ENCODE results near the gene FBXO10.
A peak's percentile ranks its signal among the peaks of the same experiment; 100 is the strongest.
"Not testable (repeated sequence)": the region's sequence is repeated elsewhere in the genome, so short reads cannot be mapped to it uniquely, and the experiment has no call there.

FBXO10 gene

DNA sequence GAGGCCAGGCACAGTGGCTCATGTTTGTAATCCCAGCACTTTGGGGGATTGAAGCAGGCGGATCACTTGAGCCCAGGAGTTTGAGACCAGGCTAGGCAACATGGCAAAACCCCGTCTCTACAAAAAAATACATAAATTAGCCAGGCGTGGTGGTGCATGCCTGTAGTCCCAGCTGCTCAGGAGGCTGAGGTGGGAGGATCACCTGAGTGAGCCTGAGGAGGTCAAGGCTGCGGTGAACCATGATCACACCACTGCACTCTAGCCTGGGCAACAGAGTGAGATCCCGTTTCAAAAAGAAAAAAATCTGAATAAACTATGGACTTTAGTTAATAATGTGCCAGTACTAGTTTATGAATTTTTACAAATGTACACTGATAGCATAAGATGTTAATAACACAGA lies 66.1 kb downstream of the FBXO10 start:
- DNase-seq, result not testable (repeated sequence)

DNA sequence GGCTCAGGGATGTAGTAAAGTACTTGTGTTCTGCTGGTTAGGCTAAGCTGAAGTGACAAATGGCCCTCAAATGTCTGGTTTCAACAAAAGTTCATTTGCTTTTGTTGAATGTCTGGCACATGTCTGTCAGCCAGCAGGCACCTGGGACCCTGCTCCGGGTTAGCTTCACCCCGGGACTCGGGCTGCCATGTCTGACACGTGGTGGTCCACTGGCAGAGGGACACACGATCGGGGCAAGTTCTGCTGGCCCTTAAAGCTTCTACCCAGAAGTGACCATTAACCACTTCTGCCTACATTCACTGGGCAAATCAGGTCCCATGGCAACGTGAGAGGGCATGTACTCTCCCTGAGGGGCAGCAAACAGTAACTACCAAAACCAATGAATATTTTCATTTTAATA lies 66.6 kb downstream of the FBXO10 start:
- no peak for DNase-seq

DNA sequence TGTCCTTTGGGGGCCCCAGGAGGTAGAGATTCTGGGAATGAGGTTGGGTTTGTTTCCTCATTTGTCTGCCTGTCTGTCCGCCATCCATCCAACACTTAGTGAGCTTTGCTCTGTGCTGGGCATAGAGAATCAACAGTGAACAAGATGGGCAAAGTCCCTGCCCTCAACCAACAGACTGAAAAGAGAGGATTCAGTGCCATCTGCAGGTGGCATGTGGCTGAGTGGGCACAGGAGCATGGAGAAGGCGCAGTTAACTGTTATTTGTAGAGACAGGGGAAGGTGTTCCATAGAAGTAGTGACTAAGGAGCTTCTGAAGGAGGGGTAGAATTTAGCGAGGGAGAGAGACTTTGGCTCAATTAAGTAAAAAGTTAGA lies 67.4 kb downstream of the FBXO10 start:
- no peak for DNase-seq

DNA sequence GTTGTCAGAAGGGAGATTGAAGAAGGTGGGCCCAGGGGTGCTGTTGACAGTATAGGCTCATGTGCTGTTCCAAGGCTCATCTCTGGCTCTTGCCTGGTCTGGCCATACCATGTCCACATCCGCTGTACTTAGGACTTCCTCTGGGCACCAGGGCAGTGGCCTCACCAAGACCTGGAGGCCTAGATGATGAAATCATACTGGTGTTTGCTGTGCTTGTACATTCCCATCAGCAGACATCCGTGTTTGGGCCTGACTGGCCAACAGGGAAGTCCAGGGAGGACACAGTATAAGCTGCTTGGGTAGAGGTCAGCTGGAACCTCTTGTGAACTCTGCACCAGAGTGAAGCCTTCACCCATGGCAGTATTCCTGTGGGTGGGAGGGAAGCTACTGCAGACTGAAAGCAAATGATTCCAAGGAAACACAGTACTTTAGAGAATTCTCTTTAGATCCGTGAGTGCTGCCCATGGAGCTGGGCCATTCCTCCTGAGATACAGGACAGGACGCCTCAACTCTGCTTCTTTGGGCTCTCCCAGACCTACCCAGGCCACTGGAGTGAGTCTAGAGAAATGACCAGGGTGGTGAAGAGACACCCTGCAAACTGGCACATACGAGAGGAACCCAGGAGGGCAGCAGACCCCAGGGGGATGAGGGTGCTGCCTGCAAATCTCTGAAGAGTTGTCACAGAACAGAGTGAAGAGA lies 67.9 kb downstream of the FBXO10 start:
- no peak for DNase-seq

DNA sequence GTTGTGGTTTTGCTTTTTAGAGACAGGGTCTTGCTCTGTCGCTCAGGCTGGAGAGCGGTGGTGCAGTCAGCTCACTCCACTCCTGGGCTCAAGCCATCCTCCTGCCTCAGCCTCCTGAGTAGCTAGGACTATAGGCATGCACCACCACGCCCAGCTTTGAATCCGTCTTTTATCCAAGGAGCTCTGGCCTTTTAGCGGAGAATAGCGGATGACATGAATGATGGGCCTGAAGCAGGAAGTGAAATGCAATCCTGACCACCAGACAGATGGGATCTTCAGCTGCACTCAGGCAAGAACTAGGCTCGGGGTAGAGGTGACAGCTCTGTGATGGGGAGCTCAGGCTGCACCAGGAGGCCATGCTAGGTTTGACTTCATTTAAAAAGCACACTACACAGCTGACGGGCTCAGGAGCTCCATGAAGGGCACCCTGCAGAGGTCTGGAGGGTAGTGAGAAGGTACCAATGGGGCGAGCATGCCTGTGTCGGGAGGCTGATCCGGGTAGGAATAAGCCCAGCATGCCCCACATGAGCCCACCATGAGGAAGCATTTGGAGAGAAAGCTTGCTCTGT lies 68.5 kb downstream of the FBXO10 start:
- no peak for DNase-seq

DNA sequence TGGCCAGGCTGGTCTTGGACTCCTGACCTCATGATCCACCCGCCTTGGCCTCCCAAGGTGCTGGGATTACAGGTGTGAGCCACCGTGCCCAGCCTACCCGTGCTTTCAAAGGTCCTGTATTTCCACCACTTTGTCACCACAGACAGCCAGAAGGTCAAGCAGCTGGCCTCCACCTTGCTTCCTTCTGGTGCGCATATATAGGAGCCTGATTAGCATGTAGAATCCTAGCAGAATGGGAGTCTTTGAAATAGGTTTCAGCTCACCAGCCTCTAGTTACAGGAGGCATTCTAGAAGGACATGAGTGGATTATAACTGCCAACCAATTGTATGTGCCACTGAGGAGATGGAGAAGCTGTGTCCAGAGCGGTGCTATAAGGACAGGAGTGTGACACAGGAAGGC lies 71.6 kb downstream of the FBXO10 start:
- no peak for DNase-seq

DNA sequence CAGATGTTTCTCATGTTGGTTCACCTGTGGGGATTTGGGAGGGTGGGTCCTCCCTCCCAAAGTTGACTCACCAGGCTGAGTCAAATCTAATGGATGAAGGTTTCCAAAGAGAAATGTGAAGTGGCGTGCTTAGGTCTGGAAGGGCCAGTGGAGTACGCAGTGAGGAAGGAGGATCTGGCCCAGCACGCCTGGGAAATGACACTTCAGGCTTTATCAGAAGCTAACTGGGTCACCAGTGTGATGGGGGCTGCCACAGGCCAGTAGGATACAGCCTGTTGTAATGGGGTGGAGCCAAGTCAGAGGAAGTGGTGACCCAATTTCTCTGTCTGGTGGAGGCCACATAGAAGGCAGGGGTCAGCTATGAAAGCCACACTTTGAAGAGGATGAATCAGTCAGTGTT lies 72.4 kb downstream of the FBXO10 start:
- peak; percentile 21 for DNase-seq

DNA sequence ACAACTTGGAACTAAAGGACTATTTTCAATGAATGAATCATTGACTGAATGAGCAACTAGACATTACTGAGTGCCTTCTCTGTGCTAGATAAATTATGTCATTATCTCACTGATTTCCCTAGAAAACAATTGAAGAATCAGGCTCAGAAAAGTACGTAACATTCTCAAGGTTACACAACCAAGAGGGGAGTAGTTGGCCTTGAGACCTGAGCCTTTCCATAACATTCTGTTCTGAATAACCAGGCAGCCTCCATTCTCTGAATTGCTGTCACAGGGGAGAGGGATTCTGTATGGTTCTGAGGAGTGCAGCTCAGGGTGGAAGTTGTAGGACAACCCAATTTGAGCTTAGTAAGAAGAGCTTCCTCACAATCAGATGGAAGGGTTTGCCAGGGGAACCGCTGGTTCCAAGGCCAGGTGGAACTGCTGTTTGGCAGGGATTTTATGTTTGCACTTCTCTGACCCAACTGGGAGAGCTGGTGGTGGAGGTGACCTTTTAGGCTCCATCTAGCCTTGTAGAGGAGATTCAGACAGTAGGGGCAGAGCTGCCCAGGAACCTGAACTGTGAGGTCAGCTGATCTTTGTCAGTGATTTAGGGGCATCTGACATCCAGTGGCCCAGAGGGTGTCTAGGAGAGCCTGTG lies 74.1 kb downstream of the FBXO10 start:
- no peak for DNase-seq

DNA sequence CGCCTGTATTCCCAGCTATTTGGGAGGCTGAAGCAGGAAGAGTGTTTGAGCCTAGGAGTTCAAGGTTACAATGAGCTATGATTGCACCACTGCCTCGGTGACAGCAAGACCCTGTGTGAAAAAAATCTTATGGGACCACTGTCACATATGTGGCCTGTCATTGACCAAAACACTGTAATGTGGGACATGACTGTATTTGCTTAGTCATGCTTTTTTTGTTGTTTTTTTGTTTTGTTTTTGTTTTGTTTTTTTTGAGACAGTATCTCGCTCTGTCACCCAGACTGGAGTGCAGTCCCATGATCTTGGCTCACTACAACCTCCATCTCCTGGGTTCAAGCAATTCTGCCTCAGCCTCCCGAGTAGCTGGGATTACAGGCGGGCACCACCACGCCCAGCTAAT lies 76.9 kb downstream of the FBXO10 start:
- no peak for DNase-seq

DNA sequence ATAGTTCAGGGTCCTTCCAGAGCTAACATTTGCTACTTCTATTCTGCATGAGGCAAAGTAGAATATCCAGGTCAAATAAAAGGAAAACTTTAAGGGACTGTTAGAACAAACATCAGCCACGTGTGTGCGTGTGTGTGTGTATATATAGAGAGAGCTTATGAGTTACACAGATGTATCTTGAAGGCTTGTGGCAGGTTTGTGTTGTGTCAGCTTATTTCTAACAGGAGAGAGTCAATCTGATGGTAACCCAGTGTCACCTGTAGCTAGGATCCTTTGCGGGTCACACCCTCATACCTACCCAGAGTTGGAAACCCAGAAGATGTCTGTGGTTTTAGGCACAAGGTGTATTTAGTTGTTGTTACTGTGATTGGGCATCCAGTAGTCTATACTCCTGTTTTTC lies 77.7 kb downstream of the FBXO10 start:
- no peak for DNase-seq

DNA sequence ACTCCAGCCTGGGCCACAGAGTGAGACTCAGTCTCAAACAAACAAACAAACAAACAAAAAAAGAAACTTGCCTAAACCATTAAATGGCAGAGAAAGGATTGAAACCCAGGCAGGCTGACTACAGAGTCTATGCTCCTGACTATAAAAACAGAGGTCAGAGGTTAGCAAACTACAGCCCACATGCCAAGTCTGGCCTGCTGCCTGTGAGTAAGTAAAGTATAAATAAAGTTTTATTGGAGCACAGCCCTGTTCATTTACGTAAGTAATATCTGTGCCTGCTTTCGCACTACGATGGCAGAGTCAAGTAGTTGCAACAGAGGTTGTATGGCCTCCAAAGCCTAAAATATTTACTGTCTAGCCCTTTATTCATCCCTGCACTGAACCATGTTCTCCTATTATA lies 78.9 kb downstream of the FBXO10 start:
- DNase-seq, result no peak

DNA sequence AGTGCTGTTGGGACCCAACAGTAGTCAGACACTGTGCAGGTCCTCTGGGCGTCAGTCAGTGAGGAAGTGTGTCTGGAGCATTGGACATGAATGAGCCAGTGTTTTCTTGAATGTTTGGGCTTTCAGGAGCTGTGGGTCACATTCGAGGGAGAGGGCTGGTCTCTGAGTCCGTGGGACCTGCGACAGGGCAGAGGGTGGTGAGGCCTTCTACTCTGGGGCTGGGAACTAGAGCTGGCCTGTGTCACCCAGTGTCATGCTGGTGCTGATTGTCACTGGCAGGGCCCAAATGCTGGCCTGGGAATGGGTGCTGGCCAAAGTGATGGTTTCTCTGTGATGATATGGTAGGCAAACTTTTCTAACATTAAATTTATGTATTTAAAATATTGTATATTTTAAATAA lies 80.2 kb downstream of the FBXO10 start:
- DNase-seq, result no peak

DNA sequence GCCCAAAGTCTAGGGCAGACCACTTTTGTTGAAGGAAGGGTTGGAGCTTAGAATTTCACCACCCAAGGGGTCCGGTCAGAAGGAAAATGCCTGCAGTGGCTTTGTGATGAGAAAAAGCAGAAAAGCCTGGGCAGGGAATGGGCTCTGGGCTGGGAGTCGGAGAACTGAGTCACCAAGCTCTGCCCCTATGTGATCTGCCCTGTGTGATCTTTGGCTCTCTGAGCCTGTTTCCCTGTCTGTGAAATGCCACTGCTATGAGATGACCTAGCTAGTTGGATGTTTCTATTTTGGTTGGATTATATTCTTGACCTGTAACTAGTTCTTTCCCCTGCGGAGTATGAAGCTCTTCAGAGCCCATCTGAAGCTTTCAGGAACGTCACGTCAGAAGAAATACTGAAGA lies 80.6 kb downstream of the FBXO10 start:
- DNase-seq, result no peak

DNA sequence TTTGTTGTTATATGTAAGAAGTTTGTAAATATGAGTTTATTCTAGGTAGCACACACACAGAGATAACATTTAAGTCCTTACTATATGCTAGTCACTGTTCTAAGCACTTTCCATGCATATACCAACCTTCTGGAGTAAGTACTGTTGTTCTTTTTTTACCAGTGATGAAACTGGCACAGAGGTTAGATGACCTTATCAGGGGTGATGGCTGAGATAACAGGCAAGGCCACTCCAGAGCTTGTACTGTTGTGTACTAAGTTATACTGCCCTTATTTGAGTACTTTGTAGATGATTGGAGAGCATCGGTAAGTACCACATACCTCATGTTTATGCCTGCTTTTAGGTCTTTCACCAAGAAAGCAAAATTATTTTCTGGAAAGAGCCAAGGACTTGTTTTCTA lies 84.2 kb downstream of the FBXO10 start:
- no peak for DNase-seq

DNA sequence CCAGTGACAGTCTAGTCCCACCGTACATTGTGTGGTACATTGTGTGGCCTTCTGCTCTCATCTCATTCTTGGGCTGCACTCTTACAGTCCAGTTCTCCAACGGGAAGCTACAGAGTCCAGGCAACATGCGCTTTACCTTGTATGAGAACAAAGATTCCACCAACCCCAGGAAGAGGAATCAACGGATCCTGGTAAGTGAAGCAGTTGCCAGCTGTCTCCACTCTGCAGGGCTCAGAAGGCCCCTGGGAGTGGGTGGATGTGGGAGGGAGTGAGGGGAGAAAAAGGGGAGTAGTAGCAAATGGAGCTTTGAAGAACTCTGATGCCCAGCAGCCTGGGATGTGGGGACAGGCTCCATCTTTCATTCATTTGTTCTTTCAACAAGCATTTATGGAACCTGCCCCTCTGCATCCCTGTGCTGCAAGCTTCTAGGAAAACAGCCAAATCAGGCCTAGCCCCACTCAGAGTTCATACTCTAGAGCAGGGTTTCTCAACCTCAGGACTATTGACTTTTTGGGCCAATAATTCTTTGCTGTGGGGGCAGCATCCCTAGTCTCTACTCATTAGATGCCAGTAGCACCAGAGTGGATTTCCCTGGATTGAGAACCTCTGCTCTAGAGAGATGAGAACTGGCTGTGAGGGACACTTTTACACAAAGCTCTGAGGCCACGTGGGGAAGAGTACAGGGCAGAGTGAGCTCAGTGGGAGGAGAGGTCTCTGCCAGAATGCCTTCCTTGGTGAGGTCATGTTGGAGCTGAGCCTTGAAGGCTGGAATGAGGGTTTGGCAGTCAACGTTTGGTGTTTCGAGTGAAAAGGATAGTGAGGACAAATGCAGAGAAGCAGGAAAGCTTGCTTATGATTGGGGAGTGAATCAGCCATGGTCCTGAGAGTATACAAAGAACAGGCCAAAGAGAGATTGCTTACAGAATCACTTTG lies 89.3 kb downstream of the FBXO10 start:
- DNase-seq, result no peak

DNA sequence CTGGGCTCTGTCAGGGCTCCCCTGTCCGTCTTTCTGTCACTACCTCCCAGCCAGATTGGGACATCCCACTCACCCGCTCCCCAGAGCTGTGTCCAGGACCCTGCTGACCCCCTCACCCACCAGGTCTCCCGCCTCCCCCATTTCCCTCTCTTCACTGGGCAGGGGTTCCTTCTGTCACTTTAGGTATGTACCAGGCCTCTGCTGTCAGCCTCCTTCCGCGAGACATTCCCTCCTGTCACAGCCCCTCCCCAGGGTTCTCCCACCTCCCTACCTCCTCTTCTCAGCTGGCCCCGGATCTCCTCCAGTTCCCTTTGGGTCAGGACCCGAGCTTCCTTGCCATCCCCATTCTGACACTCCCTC lies 89.9 kb downstream of the FBXO10 start:
- DNase-seq, result no peak

DNA sequence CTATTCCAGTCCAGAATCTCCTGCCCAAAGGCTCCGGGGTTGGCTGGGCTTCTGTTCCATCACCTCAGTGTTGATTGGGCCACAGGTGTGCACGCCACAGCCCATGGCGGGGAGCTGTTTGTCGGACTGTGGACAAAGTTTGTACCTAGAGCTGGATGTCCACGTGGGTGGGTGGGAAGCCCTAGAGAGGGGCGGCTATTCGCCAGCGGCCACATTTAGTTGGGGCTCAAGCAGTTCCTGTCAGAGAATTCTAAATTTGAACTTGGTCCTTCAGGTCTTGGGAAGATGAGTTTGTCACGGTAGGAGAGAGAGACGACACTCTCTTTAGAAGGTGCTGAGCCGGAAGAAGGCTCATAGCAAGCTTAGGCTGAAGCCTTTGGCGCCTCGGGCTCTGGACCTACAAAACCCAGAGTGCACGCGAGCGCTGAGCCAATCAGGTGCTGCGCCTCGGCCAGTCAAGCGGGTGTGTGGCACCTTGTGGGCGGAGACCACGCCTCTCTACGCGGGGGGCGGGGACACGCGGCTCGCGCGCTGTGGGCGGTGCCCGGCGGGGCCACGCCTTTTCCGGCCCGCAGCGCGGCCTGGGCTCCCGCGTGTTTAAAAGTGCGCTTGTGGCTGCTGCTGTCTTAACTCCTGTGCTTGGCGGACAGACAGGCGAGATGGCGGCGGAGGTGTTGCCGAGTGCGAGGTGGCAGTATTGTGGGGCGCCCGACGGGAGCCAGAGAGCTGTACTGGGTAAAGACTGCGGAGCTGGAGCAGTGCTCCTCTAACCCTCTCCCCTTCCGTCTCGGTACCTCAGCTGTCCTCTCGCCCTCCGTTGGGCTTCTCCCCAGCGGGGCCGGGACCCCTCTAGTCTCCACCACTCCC lies 90.6 kb downstream of the FBXO10 start, which contains the start of gene POLR1E:
Gene POLR1E (plus strand): TSS at position 560 of the 867 bp plus-strand sequence. CDS start 100 bp downstream, at position 660.
- DNase-seq, result peak; percentile 96

DNA sequence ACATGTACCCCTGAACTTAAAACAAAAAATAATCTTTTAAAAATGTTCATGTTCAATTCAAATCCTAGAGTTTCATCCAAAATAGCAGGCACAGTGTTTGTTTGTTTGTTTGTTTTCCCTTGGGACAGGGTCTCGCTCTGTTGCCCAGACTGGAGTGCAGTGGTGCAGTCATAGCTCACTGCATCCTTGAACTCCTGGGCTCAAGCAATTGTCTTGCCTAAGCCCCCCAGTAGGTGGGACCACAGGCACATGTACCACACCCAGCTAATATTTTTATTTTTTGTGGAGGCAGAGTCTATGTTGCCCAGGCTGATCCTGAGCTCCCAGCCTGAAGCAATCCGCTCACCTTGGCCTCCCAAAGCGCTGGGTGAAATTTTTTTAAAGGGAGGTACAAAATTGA lies 95.4 kb downstream of the FBXO10 start:
- DNase-seq, result no peak

DNA sequence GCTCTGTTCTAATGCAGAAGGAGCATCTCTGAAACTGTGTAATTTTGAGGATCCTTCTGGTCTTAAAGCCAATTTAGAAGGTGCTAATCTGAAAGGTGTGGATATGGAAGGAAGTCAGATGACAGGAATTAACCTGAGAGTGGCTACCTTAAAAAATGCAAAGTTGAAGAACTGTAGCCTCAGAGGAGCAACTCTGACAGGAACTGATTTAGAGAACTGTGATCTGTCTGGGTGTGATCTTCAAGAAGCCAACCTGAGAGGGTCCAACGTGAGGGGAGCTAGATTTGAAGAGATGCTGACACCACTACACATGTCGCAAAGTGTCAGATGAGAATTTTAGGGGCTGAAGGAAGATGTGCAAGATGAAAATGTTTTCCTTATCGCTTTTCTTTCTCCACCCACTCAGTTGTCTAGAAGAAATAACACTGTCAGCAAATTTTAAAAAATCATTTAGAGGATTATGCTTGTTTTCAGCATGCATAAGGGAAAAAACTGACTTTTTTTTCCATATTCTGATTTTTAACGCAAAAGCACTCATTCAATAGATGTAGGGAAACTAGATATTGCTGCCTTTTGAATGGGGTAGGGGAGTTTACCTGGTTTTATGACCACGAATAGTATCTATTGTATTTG lies 98.1 kb downstream of the FBXO10 start:
- DNase-seq, result not testable (repeated sequence)

DNA sequence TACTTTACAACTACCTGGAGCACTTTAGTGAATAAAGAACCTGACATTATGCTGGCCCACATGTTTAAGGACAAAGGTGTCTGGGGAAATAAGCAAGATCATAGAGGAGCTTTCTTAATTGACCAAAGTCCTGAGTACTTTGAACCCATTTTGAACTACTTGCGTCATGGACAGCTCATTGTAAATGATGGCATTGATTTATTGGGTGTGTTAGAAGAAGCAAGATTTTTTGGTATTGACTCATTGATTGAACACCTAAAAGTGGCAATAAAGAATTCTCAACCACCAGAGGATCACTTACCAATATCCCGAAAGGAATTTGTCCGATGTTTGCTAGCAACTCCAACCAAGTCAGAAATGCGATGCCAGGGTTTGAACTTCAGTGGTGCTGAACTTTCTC lies 98.7 kb downstream of the FBXO10 start:
- DNase-seq, result not testable (repeated sequence)

DNA sequence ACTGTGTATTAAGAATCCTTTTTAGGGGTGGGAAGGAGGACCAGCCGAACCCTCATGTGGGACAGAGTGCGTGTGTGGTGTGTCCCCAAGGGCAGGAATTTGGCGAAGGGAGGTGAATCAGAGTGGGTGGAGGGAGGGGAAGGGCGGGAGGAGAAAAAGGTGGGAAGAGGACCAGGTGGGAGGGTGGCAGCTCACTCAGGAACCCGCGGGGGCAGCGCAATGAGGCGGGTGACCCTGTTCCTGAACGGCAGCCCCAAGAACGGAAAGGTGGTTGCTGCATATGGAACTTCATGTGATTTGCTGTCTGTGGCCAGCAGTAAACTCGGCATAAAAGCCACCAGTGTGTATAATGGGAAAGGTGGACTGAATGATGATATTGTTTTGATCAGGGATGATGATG lies 99.2 kb downstream of the FBXO10 start:
- no peak for DNase-seq

DNA sequence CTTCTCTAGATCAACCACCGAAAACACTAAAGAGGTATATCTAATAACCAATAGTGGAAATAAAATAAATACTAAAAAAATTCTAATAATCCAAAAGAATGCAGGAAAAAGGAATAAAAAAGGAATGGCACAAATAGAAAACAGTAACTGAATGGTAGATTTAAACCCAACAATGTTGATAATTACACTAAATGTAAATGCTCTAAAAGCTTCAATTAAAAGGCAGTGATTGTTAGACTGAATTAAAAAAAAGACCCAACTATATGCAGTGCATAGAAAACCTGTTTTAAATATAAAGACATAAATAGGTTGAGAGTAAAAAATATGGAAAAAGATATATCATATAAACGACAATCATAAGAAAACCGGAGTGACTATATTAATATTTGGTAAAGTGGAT lies 101.7 kb downstream of the FBXO10 start:
- DNase-seq, result no peak
